HG03571 (cell line): ENCODE measurements around the gene AQP1.

Source experiments
- ATAC-seq: cut with Tn5 transposase; IDR thresholded peaks from one replicate; pipeline ENCODE4 v1.9.1; 2021; ENCODE audit not compliant: unreplicated experiment

AQP1 gene

DNA sequence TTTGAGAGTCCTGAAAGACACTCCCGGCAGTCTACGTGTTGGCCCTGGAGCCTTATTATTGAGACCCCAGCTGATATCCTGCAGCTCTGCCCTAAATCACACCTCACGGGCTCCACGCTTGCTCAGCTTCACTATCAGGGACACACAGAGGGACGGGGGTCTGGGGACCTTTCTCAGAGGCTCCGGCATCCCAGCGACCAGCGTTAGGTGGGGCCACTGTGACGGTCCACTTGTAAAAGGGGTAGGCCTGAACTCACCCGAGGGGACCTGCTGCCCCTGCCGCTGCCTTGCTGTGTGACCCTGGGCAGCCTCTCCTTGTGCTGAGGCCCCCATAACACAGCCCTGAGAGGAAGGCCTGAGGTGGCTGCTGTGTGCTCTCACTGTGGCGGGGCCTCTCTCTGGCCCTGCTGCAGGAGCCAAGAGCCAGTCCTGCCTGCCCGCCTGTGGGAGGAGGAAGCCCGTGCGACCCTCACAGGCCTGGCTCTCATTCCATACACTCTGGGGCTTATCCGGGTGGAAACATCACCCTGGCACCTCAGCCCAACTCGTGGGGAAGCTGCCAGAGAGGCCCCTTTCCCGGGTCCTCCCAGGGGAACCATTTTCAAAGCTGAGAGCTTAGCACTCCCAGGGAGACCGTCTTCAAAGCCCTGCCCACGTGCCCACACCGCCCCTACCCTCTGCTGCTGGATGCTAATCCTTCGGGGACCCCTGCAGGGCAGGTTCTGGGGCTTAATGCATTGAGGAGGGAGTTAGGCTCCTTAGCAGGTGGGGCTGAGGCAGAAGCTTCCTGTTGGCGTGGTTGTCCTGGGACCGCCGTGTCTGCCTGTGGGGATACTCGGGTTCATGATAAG is 21.7 kb downstream of the AQP1 start:
- no peak for ATAC-seq

DNA sequence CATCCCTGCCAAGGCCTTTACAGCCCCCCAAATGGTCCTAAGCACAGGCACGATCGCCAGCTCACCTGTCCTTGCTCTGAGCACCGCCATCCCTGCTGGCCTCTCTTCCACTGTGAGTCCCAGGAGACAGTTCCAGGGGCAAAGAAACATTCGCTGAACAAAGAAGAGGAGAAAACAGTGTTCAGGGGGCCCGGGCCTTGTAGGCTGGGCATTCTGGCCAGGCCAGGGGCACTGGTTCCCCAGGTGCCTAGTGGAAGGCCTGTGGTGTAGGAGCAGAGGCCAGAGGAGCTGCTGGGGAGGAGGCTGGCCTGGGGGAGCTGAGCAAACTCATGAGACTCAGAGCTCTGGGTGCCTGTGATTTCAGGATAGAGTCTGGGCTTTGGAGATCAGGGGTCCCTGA is 22.6 kb downstream of the AQP1 start:
- ATAC-seq: no peak

DNA sequence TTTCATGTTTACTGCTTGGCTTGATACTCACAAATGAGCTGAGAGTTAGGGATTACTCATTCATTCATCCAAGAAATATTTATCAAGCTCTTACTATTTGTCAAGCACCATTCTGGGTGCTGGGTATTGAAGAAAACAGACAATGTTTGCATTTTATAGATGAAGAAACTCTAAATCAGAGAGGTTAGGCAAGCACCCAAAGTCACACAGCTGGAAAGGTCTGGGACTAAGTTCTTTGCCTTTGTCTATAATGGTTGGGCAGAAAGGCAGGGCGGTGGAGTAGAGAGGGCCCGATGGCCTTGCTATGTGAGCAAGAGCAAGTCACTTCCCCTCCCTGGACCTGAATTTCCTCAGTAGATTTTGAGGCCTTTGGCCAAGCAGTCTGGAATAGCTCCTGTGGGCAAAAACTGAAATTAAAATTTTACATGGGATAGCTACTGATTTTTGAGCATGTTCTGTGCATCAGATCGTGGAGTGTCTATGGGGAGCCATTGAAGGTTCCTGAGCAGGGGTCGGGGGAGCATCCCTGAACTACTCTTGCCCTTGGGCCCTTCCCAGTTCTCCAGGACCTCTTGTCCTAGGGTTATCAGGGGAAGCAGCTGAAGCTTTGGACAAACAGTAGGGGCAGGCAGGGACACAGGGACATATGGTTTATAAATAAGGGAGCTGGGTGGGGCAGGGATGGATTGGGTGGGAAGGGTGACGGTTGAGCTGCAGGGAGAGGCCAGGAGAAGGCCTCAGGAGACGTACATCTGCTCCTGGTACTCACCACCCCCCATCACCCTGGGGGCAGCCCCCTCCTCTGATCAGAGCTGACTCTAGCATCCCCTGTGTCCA is 23.3 kb downstream of the AQP1 start:
- no peak for ATAC-seq

DNA sequence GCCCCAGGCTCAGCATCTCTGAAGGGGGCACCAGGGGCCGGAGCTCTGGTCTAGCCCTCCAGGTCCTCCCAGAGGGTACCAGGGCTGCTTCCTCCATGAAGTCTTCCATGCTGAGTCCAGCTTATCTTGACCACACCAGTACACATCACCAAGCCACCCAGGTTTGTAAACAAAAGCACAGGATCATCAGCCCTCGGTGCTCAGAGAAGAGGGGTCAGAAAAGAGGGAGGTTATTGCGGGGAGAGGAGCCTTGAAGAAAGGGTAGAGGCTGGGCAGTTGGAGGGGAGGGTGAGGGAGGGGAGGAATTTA is 23.9 kb downstream of the AQP1 start:
- no peak for ATAC-seq

DNA sequence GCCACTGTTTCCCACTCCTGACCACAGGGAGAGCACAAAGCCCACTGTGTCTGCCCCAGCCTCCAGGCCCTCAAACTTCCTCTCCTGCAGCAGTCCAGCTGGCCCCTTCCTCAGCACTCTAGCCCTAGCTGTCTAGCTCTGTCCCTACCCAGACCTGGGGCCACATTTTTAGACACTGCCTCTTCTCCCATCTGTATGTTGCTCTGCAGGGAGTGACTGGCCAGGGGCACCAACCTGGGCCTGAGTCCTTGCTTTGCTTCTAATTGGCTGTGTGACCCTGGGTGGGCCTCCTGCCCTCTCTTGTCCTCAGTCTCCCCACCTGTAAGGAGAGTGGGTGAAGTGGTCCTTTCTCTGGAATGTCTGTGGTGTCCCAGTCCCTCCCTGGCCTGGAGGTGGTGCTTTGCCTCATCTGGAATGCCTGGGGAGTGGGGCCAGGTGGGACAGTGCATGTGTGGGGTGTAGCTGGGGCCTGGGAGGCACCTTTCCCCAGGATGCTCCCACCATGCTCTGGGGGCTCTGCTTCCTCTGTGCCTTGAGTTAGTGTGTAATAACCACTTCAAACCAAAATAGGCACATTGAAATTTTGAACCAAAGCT is 25.1 kb downstream of the AQP1 start:
- no peak for ATAC-seq

DNA sequence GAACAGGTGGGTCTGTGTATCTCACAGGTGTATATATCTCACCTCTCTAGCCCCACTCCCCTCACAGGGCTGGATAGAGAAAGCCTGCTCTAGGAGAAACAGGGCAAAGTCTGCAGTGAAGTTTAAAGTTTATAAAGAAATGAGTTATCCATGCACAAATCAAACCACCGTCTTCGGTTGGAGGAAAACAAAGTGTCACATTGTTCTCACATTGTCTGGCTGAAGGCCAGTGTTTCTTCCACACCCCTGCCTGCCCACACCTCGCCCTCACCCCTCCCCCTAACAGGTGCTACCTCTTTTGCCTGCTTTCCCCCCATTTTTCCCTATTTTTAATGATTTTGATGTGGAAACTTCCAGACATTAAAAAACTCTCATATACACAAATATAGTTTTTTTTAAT is 25.8 kb downstream of the AQP1 start:
- ATAC-seq: no peak

DNA sequence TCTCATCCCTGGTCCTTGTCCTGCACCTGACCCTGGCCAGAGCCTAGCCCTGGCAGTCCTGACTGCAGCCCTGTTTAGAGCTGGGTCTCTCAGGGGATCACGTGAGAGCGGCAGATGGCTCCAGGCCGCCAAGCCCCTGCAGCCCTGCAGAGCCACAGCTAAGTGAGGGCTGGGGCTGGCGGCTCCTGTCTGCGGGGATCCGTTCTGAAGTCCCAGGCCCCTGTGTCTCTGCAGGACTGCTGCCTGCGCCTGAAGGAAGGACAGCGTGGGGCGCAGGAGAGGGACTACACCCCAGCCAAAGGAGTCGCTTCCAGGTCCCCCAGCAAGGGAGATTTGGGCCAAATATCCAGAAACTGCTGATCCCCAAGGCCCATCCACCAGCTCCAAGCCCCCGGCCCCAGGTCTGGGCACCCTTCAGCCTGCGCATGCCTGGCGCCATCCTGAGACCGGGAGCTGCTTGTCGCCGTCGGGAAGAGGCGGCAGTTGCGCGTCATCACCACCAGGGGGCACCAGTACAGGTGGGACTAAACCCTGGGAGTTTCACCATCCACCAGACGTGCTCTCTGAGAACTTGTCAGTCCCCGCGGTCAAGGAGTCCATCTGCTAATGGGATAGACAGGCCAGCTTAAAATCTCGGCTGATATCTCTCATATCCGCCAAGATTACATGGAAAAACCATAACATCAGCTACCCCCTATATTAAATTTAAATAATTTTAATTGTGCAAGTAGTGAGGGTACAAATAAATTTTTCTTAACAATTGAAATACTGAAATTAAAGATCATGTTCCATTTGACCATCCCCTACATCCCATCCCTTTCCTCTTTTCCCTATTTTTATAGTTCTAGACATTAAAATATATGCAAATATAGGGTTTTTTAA is 27.0 kb downstream of the AQP1 start:
- peak; percentile 85 for ATAC-seq

DNA sequence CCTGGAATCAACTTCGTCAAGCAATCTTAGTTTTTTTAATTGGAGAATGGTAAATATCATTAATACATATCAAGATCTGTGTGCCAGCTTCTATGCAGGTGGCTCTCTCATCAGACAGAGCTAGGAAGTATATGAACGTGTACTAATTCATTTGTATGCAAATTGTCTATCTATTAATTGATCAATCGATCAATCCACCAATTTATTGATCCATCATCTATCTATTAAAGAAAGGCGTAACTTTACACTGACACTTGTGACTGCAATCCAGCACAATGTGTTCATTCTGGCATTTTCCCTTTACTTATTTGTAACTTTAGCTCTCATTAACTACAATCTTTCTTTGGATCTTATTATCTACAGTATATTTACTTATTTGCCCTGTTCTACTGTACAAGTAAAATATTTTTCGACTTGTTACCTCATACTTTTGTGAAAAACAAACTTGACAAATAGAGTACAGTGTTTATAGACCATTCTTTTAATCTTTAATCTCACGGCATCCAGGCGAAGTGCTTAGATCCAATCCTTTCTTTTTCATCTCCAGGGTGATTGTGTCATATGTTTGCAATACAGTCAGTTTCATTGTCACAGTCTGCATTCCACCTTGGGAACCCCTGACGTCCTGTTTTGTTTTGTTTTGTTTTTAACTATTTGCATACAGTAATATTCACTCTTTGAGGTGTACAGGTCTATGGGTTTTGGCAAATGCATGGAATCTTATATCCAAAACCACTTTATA is 30.1 kb downstream of the AQP1 start:
- no peak for ATAC-seq

DNA sequence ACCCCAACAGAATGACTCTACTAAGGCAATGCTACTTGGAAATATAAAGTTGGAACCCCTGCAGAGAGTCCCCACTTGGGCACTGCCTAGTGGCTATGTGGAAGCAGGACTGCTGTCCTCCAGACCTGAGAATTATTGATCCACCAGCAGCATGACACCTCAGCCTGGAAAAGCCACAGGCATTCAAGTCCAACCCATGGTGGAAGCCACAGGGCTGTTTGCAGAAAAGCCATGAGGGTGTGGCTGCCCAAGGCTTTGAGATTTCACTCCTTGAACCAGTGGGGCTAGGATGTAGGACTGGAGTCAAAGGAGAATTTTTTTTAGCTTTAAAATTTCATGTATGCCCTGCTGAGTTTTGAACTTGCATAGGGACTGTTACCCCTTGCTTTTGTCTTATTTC is 38.5 kb downstream of the AQP1 start:
- ATAC-seq: no peak

DNA sequence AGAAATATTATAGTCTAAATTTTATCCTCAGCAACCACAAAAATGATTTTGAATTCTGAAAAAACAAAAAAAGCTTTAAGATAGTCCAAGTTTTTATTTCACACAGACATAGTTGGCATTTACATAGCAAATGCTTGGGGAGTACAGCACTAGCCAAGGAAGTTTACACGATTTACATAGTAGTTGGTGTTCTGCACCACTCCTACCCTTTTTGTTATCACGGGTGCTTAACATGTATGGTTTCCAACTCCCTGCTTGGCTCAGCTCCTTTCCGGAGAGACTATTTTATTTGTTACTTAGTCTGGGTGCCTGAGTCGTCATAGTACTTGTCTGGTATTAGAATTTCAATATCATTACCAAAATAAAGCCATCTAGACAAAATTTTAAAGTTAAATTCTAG is 43.3 kb downstream of the AQP1 start:
- no peak for ATAC-seq

DNA sequence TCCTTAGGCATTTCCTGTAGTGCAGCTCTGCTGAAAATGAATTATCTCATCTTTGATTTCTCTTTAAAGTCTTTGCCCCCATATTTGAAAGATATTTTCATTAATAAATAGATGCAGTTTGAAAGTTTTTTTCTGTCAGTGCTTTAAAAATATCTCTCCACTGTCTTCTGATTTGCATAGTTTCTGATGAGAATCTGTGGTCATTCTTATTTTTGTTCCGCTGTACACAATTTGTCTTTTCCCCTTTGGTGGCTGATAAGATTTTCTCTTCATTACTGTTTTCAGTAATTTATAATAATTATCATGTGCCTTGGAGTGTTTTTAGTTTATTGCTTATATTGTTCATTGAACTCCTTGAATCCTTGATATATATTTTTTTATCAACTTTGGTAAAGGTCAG is 45.1 kb downstream of the AQP1 start:
- ATAC-seq: no peak

DNA sequence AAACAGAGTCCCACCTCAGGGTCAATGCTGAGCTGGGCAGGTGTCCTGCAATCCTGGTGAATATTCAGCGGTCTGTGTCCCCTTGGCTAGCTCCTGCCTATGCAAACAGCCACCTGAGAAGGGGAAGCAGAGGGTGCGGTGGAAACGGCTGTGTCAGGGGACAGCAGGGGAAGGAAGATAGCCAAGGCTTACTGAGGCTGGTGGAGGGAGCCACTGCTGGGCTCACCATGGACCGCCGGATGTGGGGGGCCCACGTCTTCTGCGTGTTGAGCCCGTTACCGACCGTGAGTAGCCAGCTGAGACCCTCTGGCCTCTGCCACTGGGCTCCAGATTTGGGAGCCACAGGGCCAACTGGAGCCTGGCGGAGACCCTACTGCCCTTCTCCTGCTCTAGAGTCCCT is 52.2 kb downstream of the AQP1 start, which contains the start of gene GHRHR:
Gene GHRHR (plus strand): TSS at position 112 of the 400 bp plus-strand sequence. CDS start 116 bp downstream, at position 228.
- ATAC-seq: no peak

DNA sequence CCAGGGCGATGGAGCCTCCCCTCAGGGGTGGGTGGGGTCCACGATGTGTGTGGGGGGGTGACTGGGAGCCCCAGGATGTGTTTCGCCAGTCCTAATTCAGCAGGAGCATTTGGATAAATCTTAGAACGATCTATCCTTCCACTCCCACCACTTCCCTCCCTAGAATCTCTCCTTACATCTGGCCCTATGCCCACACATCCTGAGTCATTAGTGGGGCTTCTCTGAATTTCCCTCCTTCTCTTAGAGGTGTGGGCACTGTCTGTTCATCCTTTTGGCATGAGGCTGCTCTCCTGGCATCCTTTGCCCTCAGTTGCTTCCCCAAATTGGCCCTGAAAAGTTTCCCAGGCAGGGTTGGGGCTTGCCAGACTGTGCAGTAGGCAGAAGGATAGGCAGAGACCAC is 53.7 kb downstream of the AQP1 start:
- ATAC-seq: no peak

DNA sequence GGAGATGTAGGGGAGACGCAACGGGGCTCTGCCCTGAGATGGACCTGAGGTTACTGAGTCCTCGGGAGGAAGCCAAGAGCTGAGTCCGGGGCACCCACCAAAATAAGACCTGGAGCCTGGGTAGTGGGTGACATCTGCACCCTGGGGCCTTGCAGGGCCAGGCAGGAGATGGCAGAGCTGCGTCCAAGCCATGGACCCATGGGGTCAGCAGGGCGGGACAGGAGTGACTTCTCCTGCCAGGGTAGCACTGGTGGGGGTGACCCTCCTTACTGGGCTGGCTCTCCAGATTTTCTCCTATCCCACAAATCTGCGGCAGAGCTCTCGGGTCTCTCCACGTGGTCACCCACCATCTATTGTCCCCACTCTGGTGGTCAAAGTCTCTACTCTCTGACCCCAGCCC is 54.2 kb downstream of the AQP1 start:
- ATAC-seq: no peak

DNA sequence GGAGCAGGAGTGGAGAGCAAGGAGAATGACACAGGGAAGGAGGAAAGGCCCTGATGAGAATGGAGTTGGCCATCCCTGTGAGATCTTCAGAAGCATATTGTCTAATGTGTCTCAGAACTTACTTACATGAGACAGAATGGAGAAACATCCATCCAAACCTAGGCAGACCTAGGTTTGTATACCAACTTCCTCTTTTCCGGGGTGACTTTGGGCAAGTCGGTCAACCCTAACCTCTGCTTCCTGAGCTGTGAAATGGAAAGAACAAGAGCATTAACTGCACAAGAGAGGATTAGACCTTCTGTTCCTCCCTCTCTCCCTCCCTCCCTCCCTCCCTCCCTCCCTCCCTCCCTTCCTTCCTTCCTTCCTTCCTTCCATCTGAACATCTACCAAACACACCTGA is 56.6 kb downstream of the AQP1 start:
- ATAC-seq: no peak

DNA sequence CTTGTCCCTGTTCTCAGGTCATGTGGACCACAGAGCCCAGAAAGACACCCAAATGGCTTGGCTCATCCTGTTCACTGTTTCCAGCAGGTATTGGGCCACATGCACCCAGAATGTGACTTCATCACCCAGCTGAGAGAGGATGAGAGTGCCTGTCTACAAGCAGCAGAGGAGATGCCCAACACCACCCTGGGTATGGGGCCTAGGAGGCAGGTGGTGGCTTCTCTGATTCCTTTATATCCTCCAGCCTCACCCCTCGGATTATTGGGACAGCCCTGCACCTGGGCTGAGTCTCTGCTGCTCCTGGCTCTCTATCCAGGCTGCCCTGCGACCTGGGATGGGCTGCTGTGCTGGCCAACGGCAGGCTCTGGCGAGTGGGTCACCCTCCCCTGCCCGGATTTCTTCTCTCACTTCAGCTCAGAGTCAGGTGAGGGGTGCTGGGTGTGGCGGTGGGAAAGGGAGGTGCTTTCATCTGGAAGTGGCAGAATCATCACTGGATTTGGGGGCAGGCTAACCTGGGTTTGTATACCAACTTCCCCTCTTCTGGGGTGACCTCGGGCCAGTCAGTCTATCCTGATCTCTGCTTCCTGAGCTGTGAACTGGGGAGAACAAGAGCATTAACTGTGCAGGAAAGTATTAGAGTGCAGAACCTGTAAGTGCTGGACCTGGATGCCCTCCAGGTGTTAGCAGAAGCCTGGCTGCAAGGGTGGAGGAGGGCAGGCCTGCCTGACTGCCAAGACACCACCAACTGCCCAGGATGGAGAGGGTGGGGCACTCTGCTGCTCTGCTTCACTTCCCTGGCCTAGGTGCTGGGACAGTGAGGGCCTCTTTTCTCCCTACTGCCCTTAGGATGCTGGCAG is 57.3 kb downstream of the AQP1 start:
- no peak for ATAC-seq

DNA sequence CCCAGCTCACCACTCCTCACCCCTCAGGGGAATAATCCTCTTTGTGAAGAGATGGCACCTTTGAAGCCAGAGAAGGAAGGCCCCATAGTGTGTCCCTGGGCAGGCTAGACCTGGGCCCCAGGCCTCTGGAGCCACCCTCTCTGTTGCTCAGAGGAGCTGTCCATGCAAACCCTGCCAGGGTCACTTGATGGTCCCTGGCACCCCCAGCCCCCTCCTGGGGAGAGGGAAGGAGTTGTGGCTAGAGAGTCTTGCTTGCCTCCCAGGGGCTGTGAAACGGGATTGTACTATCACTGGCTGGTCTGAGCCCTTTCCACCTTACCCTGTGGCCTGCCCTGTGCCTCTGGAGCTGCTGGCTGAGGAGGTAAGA is 57.9 kb downstream of the AQP1 start:
- no peak for ATAC-seq

DNA sequence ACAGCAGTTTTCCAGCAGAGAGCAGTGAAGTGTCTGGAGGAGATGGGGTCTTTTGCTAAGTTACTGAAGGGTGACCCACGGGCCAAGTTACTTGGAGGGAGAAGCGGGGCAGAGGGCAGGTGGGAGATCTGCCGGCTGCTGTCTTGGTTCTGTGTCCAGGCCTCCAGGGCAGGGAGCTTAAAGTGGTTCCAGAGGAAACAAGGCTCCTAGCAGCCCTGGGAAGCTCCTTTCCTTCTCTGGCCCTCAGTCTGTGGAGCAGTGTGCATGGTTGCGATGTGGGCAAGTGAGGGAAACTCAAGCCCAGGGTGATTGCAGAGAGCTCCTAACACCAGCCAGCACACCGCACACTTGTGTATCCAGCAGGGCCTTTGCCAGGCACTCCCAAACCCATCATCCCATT is 58.4 kb downstream of the AQP1 start:
- ATAC-seq: no peak

DNA sequence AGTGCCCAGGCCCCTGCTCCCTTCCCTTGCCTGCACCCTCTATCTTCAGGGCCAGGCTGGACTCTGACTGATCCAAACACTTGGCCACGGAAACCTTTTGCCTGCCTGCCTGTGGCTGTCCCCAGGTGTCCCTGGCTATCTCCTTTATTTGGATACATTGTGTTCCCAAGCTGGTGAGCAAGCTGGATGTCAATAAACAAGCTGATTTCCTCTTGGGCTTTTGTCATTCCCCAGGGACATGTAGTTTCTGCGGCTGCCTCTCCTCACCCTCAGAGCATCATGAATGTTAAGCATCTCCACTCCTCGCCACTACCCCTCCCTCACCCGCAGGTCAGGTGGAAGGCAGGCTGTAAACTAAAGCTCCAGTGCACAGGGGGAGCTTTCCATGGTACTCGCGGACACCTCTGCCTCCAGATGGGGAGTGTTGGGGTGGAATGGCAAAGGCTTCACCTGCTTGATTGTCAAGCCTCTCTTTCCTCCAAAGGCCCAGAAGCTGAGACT is 59.0 kb downstream of the AQP1 start:
- ATAC-seq: no peak
